NCI-H1930 (cell line): Measurements from ENCODE around the gene FCRL1.

Experiments
- DNase-seq, 2 experiments: peaks; one replicate each; lab custom pipeline; 2025; lab: John Stamatoyannopoulos, UW

The FCRL1 gene

DNA sequence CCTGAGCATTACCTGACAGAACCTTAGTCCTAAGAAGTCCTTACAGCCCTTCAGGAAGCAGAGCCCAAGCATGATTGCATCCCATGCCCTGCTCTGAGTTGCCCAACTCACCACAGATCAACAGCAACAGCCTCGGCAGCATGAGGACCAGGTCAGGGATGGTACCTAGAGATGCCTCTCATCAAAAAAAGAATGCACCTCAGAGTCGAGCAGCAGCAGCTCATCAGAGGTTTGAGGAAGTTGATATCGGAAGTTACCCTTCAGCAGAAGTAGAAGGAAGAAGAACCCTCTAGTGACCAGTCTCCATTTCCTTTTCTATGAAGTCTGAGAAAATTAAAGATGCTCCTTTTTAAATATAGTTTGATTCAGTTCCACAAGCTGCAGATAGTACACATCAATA is at the start of gene FCRL1:
Gene FCRL1, minus strand, starts transcription at position 225 of the 400 bp plus-strand sequence. Its CDS starts 83 bp downstream, at position 142.
- no peak for DNase-seq

GRCh38 chr1:157868654-157869053 is 48.7 kb upstream of the FCRL1 start:
- DNase-seq, result no peak

DNA sequence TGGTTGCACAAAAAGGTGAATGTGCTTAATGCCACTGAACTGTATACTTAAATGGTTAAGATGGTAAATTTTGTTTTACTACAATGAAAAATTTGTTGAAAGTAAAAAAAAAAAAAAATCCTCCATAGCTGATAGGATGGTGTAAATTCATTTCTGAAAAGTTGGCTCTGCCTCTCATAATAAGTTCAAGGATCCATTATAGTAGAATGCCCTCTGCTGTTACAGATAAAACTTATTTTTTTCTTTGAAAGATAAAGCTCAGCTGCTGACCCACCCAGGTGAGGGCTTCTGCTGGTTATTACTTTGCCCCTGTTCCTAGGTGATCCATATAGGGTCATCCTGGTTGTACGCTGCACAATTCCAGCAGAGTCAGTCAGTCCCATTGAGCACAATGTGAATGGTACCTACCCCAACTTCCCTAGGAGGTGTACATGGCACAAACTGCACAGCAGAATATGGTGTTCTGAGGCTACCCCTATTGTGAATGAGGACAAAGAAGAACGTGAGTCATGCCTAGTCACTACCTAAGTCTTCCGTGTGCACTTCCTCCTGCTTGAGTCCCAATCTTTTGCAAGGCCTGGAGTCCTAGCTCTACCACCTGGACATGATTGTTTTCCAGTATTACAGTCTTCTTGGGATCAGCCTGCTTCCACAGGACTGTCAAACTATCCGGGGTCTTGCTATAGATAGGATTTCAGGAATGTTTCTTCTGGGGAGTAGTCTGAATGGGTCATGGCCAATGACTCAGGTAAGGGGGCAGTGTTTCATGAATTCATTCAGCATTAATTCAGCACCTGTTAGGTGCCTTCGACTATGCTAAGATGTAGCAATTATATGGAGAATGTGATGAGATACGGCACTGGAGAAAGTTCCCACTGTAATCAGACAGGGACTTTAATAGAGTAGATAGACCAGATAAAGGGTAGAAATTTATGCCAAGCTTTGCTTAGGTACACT is 42.5 kb upstream of the FCRL1 start:
- no peak for DNase-seq

DNA sequence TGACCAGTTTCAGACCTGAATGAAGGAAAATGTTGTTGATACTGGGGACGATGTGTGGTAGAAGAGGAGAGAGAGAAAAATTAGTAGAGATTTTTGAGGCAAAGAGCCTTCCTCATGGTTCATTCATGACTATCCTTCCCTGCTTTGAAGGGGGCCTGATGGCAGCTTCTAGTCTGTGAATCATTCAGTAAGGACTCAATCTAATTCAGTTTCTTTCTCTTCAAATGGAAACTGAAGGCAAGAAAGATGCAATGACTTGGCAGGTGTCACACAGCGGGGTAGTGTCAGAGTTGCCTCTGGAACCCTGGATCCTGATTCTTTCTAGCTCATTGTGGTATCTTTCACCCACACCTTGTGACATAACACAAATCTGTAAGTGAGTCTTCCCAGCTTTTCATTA is 36.6 kb upstream of the FCRL1 start:
- DNase-seq, result no peak

- DNase-seq, result no peak
Measured at GRCh38 chr1:157852476-157852875, 32.6 kb upstream of the FCRL1 start.

DNA sequence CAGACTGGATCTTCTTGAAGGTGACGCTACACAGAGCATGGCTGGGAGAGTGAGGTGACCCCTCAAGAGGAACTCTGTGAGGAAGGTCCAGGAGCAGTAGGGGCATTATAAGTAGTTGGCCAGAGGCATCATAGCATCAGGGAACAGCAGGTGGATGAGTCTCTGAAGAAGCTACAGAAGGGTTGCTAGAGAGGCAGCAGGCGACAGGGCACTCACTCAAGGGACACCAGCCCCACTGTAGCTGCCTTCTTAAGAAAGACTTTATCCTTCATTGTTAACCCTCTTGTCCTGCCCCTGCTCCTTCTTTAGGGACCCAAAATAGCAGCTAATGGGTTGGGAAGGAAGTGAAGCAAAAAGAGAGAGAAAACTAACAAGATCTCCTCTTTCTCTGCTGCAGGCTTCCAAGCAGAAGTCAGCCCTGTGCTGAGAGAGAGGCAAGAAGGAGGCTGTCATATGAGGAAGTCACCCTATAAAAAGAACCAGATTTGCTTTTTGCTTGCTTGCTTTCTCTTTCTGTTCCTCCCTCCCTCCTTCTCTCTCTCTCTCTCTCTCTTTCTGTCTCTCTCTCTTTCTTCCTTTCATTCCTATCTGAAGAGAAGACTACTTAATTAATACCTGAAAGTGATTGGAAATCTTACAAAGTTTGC is 29.4 kb upstream of the FCRL1 start:
- DNase-seq, result no peak

GRCh38 chr1:157844089-157844830 is 24.3 kb upstream of the FCRL1 start:
- no peak for DNase-seq

GRCh38 chr1:157842939-157843338 is 23.0 kb upstream of the FCRL1 start:
- no peak for DNase-seq

- DNase-seq, result no peak
Measured at GRCh38 chr1:157841708-157842107, 21.8 kb upstream of the FCRL1 start, which contains the start of gene CD5L. Gene CD5L (minus strand): TSS chr1:157841808. CDS start chr1:157841701, 107 bp downstream.

- no peak for DNase-seq
Measured at GRCh38 chr1:157838966-157839365, 19.0 kb upstream of the FCRL1 start.

DNA sequence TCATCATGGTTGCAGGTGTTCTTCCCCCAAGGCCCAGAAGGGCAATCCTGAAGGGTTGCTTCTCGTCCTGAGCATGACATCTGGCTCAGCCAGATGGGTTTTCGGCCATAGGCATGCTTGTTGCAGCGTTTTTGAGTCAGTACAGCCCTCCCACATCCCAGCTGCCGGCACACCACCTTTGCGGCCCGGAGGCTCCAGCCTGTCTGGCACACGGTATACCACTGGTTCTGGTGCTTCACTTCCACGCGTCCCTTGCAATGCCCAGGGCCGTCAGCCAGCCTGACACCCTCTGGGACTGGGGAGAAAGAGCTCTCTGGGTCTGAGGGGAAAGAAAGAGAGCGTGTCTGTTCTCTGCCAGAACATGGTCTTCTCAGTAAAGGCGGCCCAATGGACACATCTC is 14.5 kb upstream of the FCRL1 start:
- DNase-seq, result no peak

DNA sequence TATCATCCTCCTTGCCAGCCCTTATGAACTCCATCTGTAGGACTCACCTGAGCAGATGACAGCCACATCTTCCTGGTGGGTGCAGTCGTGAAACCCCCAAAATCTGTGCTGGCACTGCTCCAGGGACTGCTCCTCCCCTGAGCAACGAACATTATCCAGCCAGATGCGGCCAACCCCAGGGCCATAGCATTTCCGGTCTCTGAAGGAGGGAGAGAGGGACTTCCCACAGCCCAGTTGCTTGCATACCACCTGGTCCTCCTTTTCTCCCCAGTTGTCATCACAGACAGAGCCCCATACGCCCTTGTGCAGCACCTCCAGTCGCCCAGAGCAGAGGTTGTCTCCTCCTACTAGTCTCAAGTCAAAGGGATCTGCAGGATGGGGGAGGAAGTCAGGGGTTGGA is 13.2 kb upstream of the FCRL1 start:
- DNase-seq, result no peak

- no peak for DNase-seq
Measured at GRCh38 chr1:157831968-157832626, 12.2 kb upstream of the FCRL1 start.

DNA sequence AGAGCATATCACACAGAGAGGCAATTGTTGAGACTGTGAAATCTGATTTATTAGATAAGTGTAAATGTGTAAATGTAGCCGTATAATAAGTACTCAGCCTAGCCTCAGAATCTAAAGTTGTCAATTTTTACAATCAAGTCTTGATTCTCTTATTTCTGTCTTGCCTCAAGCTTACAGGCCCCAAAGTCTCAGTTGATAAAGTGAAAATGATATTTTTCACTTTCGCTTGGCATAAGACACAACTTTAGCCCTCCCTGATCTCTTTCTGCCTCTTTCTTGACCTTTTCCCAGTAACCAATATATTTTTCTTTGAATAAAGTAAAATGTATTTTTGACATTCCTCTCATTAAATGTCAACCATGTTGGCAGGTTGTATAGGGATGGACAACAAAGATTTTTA is 11.0 kb upstream of the FCRL1 start:
- DNase-seq, result no peak

DNA sequence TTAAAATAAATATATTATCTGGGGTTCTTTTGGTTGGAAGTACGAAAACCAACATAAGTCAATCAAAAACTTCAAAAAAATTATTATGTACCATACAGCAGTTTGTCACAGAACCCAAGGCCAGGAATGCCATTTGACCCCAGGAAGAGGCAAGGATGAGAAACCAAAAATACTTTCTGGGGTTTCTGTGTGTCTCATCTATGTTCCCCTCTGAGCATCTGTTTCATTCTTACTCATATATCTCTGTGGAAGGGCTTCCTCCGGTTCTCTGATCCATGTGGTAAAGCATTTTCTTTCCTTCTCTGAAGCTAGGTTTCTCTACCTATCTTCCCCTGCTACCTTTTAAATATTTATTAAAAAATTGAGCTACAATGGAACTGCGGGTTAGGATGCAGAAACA is 9.8 kb upstream of the FCRL1 start:
- DNase-seq, result no peak

DNA sequence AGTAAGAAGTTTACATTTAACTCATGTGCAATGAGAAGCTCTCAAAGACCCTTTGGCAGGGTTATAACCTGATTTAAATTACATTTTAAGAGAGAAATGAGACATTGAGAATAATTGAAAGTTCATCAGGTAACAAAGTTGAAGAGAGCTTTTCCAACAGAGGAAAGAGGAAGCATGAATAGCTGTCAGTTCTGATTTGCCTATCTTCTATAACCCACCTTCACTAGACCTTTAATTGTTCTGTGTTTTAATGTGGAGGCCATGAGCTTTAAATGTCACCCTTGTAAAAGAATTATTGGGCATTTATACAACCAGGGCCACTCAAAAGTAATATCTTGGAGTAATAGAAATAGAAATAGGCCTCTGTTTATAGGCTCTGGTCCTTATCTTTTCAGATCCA is 9.3 kb upstream of the FCRL1 start:
- DNase-seq, result no peak

GRCh38 chr1:157820299-157820698 is 379 bp upstream of the FCRL1 start:
- no peak for DNase-seq

GRCh38 chr1:157819215-157819614 is 705 bp downstream of the FCRL1 start:
- DNase-seq, result no peak

- no peak for DNase-seq
Measured at GRCh38 chr1:157813269-157813668, 6.7 kb downstream of the FCRL1 start.

GRCh38 chr1:157806431-157807149 is 13.3 kb downstream of the FCRL1 start:
- DNase-seq, result no peak

DNA sequence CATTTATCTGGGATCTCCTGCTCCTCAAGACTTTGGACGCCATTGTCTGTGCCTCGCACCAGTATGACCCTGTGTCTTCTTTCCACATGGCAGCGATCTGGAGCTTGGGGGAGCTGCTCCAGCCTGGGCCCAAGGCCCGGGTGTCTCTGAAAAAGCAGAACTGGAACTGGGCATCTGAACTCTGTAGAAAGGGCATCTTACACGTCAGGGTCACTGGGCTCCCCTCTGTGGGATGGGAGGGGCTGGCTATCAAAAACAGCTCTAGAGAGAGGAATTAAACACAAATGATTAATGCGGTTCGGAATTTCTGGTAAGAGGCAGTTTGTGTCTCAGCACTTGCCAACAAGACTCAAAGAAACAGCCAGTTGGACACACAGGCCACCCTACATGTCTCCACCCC is 16.1 kb downstream of the FCRL1 start:
- DNase-seq, result no peak
